ENCODE measurements around the gene RHO. TPM values are rescaled to one million over a fixed set of nuclear protein-coding genes. Genes with fewer than 3 reads are reported as not detected.
"Not testable (repeated sequence)": the region's sequence is repeated elsewhere in the genome, so short reads cannot be mapped to it uniquely, and the experiment has no call there.

RHO gene
- total and polyA plus RNA-seq, 10 of the 15 experiments (the other 5 are each of a cell fraction or from before 2014, with no cell fraction given): not detected

DNA sequence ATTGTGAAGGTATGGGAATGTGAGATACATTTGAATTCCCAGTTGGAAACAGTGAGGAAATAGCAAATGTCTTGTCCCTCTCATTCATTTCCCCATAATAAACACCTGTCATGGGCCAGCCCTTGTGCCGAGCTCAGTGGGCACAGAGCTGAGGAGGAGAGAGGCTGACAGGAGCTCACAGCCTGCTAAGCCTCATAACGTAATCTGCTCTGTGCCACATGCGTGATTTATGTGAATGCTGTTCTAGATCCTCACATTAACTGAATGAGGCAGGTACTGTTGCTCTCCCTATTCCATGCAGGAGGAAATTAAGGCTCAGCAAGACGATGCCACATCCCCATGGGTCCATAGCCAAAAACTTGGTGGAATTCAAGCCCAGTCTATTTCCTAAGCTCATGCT is 35.2 kb upstream of the RHO start (continued):
- TF ChIP-seq, protein P1, sequence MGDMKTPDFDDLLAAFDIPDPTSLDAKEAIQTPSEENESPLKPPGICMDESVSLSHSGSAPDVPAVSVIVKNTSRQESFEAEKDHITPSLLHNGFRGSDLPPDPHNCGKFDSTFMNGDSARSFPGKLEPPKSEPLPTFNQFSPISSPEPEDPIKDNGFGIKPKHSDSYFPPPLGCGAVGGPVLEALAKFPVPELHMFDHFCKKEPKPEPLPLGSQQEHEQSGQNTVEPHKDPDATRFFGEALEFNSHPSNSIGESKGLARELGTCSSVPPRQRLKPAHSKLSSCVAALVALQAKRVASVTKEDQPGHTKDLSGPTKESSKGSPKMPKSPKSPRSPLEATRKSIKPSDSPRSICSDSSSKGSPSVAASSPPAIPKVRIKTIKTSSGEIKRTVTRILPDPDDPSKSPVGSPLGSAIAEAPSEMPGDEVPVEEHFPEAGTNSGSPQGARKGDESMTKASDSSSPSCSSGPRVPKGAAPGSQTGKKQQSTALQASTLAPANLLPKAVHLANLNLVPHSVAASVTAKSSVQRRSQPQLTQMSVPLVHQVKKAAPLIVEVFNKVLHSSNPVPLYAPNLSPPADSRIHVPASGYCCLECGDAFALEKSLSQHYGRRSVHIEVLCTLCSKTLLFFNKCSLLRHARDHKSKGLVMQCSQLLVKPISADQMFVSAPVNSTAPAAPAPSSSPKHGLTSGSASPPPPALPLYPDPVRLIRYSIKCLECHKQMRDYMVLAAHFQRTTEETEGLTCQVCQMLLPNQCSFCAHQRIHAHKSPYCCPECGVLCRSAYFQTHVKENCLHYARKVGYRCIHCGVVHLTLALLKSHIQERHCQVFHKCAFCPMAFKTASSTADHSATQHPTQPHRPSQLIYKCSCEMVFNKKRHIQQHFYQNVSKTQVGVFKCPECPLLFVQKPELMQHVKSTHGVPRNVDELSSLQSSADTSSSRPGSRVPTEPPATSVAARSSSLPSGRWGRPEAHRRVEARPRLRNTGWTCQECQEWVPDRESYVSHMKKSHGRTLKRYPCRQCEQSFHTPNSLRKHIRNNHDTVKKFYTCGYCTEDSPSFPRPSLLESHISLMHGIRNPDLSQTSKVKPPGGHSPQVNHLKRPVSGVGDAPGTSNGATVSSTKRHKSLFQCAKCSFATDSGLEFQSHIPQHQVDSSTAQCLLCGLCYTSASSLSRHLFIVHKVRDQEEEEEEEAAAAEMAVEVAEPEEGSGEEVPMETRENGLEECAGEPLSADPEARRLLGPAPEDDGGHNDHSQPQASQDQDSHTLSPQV (IDR thresholded peaks at IDR 0.05): no peak
- TF ChIP-seq, protein P2, sequence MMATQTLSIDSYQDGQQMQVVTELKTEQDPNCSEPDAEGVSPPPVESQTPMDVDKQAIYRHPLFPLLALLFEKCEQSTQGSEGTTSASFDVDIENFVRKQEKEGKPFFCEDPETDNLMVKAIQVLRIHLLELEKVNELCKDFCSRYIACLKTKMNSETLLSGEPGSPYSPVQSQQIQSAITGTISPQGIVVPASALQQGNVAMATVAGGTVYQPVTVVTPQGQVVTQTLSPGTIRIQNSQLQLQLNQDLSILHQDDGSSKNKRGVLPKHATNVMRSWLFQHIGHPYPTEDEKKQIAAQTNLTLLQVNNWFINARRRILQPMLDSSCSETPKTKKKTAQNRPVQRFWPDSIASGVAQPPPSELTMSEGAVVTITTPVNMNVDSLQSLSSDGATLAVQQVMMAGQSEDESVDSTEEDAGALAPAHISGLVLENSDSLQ (IDR thresholded peaks at IDR 0.05): no peak
- TF ChIP-seq FOS (IDR thresholded peaks at IDR 0.05; ENCODE audit: borderline replicate concordance, extremely low read depth, insufficient read length) (no peak), ZNF217 (IDR thresholded peaks at IDR 0.05) (no peak), SREBF2 (IDR thresholded peaks at IDR 0.05; ENCODE audit: low read length) (no peak), STAT1 (conservative IDR thresholded peaks at IDR 0.05) (no peak), NR2F1 (conservative IDR thresholded peaks at IDR 0.05) (no peak), BCL11A (IDR thresholded peaks at IDR 0.05; ENCODE audit: low read depth, low read length) (no peak)
- TF ChIP-seq, protein P3, sequence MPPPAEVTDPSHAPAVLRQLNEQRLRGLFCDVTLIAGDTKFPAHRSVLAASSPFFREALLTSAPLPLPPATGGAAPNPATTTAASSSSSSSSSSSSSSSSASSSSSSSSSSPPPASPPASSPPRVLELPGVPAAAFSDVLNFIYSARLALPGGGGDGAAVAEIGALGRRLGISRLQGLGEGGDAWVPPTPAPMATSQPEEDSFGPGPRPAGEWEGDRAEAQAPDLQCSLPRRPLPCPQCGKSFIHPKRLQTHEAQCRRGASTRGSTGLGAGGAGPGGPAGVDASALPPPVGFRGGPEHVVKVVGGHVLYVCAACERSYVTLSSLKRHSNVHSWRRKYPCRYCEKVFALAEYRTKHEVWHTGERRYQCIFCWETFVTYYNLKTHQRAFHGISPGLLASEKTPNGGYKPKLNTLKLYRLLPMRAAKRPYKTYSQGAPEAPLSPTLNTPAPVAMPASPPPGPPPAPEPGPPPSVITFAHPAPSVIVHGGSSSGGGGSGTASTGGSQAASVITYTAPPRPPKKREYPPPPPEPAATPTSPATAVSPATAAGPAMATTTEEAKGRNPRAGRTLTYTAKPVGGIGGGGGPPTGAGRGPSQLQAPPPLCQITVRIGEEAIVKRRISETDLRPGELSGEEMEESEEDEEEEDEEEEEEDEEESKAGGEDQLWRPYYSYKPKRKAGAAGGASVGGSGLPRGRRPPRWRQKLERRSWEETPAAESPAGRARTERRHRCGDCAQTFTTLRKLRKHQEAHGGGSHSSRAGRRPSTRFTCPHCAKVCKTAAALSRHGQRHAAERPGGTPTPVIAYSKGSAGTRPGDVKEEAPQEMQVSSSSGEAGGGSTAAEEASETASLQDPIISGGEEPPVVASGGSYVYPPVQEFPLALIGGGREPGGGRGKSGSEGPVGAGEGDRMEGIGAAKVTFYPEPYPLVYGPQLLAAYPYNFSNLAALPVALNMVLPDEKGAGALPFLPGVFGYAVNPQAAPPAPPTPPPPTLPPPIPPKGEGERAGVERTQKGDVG (CRISPR knock-in tag; IDR thresholded peaks at IDR 0.05): no peak

DNA sequence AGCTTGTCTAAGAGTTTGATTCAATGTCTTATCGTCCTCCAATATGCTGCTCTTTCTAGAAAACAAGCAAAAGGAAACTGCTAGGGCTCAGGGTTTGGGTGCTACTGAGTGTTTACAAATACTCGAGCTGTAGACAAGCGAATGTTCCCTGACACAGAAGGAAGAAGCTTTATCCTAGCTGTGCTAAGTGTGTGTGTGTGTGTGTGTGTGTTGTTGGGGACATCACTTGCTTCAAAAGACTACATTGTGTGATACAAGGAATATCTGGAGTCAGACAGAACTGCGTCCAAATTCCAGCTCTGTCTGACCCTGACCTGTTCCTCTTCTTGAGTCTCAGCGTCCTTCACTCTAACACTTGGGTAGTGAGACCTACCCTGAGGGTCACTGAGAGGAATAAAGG is 33.9 kb upstream of the RHO start:
- H3K9me3 ChIP-seq (replicated peaks; ENCODE audit: control insufficient read depth, insufficient read depth, low read length); H3K79me2 ChIP-seq (ENCODE audit: control insufficient read depth, insufficient read depth, low read length); ATAC-seq; BruUV-seq (replicated peaks); H3K4me3 ChIP-seq; H3K27me3 ChIP-seq (replicated peaks in 1 of 2; ENCODE audit: control insufficient read depth in 2 of 2, insufficient read depth in 2 of 2, low read length in 1 of 2); H3K4me1 ChIP-seq (ENCODE audit: control insufficient read depth, insufficient read depth, low read length); H4K20me1 ChIP-seq (ENCODE audit: control insufficient read depth, insufficient read depth); FAIRE-seq; RAD21 ChIA-PET (ENCODE audit: unreplicated experiment); DNase-seq (ENCODE audit: low read depth, low spot score); H3K4me2 ChIP-seq (ENCODE audit: control insufficient read depth, insufficient read depth); H3K27ac ChIP-seq (ENCODE audit: control insufficient read depth, insufficient read depth); H3K36me3 ChIP-seq (ENCODE audit: control insufficient read depth in 2 of 2, insufficient read depth in 2 of 2, low read length in 1 of 2); H3K9ac ChIP-seq (ENCODE audit: control insufficient read depth, insufficient read depth, low read length); H2AFZ ChIP-seq (ENCODE audit: control insufficient read depth, low read depth, low read length): not testable (repeated sequence)
- POLR2A ChIA-PET: interaction anchor here (0.6 kb wide), 1 partner anchor 108 kb away, joined by 3 read pairs; no protein-coding TSS in a partner anchor
- intact Hi-C loops (cut with micrococcal nuclease; ENCODE audit: unreplicated experiment) (loop anchor here (10.0 kb wide), 1 partner anchor 110 kb away; no protein-coding TSS in a partner anchor), in situ Hi-C loops (cut with MboI) (loop anchor here (5.0 kb wide), 1 partner anchor 338 kb away; no protein-coding TSS in a partner anchor)
- WGBS (ENCODE audit: insufficient coverage, insufficient replicate concordance, low lambda C conversion rate, missing lambda C conversion rate): 80% methylated on average over 5 of the region's 5 CpGs
- SMC1A ChIA-PET (ENCODE audit: uncharacterized antibody, unreplicated experiment): interaction anchor here (1.3 to 1.8 kb wide), 2 partner anchors 8 to 335 kb away, joined by 3 to 4 read pairs; no protein-coding TSS in a partner anchor
- CTCF ChIA-PET: interaction anchor here (1.3 kb wide), 1 partner anchor 111 kb away, joined by 3 read pairs; no protein-coding TSS in a partner anchor

Measured in GM12878 (cell line).